Skeletal muscle cell (primary cell): ENCODE measurements around the gene AMER3.

ENCODE experiments used
- DNase-seq: peaks from one replicate; pipeline ENCODE4 v3.0.0-alpha.2; 2010; ENCODE audit warnings: low read depth
- H3K4me3 ChIP-seq: 2 replicates; pipeline ENCODE4 v1.5.1; 2011; ENCODE audit warnings: low read depth, mild to moderate bottlenecking, control low read depth, low read length, moderate library complexity

Gene AMER3

GRCh38 chr2:130767408-130767775 lies 12.1 kb downstream of the AMER3 start:
- no peak for DNase-seq
- no peak overlapping the region for H3K4me3 ChIP-seq

DNA sequence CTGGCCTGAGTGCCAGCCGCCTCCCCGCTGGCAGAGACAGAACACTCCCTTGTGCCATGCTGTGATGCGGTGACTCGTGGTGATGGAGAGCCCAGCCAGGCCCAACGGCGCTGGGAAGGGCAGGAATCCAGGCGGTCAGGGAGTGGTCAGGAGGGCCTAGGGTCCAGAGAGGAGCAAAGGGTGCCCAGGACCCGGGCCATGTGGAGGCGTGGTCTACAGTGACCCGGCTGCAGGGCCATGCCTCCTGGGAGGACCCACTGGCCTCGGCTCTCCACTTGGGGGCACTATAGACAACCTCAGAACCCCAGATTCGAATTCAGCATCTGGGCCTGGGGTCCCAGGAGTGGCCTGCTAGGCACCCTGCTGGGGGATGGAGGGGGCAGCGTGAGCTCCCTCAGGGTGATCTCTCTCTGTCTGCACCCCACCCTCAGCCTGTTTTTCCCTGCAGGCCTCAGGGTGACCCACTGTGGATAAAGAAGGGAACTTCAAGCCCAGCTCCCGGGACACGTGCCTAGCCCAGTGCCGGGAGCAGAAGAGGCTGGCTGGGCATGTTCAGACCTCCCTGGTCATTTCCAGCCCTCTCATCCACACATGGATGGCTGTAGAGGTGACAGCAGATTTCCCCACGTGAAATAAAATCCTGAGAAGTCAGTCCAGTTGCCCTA lies 13.0 kb downstream of the AMER3 start:
- H3K4me3 ChIP-seq: no peak overlapping the region
- no peak for DNase-seq

DNA sequence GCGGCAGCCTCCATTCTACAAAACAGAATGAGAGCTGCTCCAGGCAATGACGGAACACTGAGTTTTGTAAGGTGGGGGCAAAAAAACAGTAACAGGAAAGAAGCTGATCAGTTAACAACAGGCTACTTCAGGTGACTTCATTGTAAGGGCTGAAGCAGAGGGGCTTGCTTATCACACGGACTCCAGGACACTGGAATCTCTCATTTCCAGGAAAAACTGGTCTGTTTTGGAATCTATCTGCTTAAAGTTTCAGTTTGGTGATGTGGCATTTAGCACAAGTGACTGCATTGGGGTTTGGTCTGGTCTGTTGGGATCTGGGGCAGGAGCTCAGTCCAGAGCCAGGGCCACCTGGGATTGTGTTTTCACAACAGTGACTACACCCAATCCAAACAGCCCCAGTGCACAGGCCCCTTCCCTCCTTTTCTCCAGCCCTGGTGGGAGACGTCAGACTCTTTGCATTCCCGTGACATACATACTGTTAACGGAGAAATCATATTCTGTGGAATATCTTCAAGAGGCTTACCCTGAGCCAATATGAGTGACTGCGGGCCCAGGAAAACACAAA lies 14.1 kb downstream of the AMER3 start:
- no peak overlapping the region for H3K4me3 ChIP-seq
- DNase-seq: no peak

DNA sequence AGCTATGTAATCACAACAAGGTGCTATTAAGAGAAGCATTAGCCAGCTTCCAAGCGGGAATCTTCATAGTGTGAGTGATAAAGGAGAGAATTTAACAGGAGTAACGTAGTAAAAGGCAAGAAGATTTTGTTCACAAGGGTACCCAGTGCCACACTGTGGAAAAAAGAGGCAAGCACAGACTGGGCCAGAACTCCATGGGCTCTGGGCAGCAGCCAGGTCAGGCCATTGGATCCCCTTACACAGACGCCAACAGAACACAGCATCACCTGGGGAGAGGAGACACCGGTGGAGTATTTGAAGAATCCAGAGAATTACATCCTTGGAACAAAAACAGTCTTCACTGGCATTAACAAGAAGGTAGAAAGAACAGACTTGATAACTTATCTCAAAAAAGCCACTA lies 21.2 kb downstream of the AMER3 start:
- DNase-seq: no peak
- no peak overlapping the region for H3K4me3 ChIP-seq

DNA sequence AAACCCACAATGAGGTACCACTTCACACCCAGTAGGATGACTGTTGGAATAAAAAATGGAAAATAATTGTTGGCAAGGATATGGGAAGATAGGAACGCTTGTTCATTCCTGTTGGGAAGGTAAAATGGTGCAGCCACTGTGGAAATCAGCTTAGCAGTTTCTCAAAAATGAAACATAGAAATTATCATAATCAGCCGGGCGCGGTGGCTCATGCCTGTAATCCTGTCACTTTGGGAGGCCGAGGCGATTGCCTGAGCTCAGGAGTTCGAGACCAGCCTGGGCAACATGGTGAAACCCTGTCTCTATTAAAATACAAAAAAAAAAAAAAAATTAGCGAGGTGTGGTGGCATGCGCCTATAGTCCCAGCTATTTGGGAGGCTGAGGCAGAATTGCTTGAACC lies 23.4 kb downstream of the AMER3 start:
- no peak for DNase-seq
- H3K4me3 ChIP-seq: no peak overlapping the region

DNA sequence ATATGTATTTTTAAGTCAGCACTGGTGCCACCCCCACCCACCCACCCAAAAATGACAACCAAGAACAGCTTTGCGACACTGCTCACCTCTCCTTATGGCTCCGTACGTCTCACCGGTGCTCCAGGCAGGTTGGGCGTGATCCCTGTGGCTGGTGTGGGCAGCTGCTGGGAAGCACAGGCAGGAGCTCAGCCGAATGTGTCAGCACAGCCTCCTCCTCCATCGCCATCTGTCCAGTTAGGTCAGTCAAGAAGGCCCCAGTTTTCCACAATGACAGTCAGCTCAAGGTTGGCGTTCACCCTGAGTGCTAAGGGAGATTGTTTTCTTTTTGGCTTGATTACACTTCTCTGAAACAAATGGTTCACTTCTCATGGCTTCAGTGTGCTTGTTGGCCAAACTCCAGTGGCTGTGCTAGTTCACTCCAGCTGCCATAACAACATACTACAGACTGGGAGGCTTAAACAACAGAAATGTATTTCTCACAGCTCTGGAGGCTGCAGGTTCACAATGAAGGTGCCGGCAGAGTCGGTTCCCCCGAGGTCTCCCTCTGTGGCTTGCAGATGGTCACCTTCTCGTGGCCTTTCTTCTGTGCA lies 30.2 kb downstream of the AMER3 start:
- no peak for DNase-seq
- no peak overlapping the region for H3K4me3 ChIP-seq

DNA sequence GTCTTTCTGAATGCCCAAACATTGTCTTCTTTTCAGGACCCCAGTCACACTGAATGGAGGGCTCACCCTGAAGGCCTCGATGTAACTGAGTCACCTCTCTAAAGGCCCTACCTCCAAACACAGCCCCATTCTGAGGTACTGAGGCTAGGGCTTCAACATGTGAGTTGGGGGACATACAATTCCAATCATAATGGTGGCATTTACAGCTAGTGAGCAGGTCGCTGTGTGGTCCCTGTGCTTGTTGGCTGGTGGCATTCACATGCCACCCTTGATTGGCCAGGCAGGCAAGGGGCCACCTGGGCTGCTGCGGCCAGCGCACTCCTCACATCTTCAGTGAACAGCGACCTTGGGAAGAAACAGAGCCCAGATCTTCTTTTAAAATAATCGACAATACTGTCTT lies 30.7 kb downstream of the AMER3 start:
- no peak for DNase-seq
- no peak overlapping the region for H3K4me3 ChIP-seq

- DNase-seq: no peak
- H3K4me3 ChIP-seq: no peak overlapping the region
Observed at GRCh38 chr2:130787841-130788240, 32.5 kb downstream of the AMER3 start.

- no peak overlapping the region for H3K4me3 ChIP-seq
Observed at GRCh38 chr2:130790312-130790711, 35.0 kb downstream of the AMER3 start.

GRCh38 chr2:130790804-130791616 lies 35.7 kb downstream of the AMER3 start:
- H3K4me3 ChIP-seq: no peak overlapping the region
- no peak for DNase-seq

More at GRCh38 chr2:130790312-130790711, 35.0 kb downstream of the AMER3 start:
- no peak for DNase-seq

DNA sequence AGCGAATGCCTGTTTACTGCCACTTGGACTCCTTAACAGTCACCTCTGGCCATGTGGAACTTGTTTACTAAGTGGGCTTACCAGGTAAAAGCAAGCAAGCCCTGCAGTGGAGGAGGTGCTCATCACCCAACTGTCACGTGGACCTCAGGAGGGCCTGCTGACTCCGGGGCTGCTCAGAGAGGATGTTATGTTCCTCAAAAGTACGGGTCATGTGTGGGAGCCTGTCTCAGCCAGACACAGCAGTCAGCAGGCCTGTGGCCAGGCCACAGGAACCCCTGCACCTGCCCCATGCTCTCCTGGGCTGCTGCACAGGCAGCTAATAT lies 36.2 kb downstream of the AMER3 start:
- no peak for DNase-seq
- H3K4me3 ChIP-seq: no peak overlapping the region

DNA sequence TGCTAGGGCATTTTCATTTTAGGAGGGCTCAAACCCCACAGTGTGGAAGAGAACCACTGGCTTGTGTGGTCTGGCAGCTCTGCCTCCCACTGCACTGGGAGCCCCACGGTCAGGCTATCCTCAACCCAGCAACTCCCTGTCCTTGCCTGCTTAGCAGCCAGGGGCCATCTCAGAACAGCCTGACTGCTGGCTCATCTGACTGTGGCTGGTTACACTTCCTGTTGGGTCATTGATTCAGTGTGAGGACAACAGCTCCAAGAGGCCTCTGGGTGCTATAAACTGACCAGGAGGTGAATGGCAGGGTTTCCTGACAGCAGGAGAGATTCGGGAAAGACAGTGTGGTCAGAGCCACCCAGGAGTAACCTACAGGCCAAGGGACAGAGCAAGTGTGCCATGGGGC lies 40.1 kb downstream of the AMER3 start:
- DNase-seq: no peak

GRCh38 chr2:130796290-130796689 lies 41.0 kb downstream of the AMER3 start:
- DNase-seq: no peak

More for the DNA sequence above, 40.1 kb downstream of the AMER3 start:
- no peak overlapping the region for H3K4me3 ChIP-seq

GRCh38 chr2:130797493-130798435 lies 42.4 kb downstream of the AMER3 start:
- peak; percentile 39 for DNase-seq
- H3K4me3 ChIP-seq: peak overlapping the region; percentile 79

More at GRCh38 chr2:130796290-130796689, 41.0 kb downstream of the AMER3 start:
- no peak overlapping the region for H3K4me3 ChIP-seq

DNA sequence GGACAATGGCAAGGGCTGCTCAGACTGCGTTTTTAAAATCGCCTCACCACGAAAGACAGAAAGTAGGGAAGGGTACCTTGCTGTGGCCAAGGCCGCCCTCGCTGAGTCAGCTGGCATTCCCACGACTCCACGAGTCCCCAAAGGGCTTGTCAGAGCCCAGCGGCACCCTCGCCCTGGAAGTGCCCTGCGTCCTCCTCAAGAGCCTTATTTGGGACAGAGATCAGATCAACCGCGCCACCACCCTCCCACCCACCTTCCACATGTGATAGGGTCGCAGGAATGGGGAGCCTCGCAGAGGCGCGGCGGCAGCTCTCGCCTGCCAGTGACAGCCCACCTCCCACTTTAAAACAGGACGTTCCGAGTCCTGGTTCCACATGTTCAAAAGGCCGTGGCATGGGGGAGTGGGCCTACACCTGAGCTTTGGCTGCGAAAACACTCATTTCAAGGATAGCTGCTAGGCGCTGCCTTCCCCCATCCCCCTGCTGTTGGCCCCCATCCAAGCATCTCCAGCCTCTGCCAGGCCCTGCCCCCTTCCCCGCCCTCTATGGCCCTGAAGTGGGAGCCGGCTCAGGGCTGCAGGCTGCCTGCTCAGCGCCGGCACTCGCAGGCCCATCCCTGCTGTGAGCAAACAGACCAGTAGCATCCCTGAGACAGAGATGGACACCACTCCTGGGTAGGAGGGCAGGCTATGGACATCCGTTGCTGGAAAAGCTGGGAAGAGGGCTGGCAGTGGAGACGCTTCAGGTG lies 43.3 kb downstream of the AMER3 start:
- peak overlapping the region; percentile 79 for H3K4me3 ChIP-seq

GRCh38 chr2:130799295-130799694 lies 44.0 kb downstream of the AMER3 start:
- no peak for DNase-seq
- no peak overlapping the region for H3K4me3 ChIP-seq

More for the DNA sequence above, 43.3 kb downstream of the AMER3 start:
- no peak for DNase-seq

DNA sequence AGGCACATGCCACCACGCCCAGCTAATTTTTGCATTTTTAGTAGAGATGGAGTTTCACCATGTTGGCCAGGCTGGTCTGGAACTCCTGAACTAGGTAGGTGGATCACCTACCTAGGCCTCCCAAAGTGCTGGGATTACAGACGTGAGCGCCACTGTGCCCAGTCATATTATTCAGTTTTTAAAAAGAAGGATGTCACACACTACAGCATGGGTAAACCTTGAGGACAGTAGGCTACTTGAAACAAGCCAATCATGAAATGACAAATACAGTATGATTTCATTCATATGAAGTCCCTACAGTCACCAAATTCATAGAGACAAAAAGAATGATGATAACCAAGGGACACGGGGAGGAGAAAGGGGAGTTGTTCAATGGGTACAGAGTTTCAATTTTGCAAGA lies 50.3 kb downstream of the AMER3 start:
- DNase-seq: no peak
- H3K4me3 ChIP-seq: no peak overlapping the region

DNA sequence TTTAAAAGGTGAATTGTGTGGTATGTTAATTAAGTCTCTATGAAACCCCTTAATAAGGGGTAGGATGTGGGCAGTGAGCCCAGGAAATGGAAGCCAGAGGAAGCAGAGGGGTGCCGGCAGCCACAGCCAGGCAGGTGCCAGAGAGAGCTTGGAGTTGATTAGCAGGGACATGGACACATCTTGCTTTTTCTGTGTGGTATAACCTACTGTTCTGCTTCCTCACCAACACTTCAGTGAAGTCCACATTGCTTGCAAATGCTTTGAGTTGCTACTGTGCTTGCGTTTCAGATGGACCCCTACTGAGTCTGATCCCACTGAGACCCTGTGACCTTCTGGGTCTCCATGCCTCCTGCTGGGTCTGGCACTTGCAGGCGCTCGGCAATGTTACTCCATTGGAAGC lies 51.0 kb downstream of the AMER3 start:
- DNase-seq: no peak
- no peak overlapping the region for H3K4me3 ChIP-seq
